ENCODE results near the gene FHOD3. TPM values are rescaled to one million over a fixed set of nuclear protein-coding genes. Genes with fewer than 3 reads are reported as not detected.
A peak's percentile ranks its signal among the peaks of the same experiment; 100 is the strongest.

Gene FHOD3
- total RNA-seq, 2 donors from 2014 or later = 2.8 to 3.1 TPM

DNA sequence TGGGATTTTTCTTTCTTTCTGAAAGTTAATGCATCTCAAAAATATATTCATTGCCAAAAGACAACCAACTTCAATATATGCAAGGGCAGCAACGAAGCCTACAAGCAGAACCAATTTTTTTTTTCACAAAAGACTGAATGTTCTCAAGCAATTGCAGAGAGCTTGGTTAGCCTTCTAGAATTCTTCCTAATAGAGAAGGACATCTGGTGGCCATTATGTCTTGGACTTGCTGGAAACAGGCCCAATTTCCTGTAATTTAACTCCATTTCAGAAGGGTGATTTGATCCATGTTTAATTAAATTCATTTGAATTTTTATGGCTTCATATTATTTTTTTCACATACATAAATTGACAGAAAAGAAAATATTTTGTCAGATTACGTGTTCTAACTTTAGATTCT lies 323.3 kb downstream of the FHOD3 start:
- 0 to 43% methylated on average over 1 to 2 of the region's 2 CpGs for WGBS, 2 experiments (ENCODE audit: insufficient coverage in 1 of 2, insufficient read length in 1 of 2)
- no peak overlapping the region for H3K27ac ChIP-seq (ENCODE audit: low read depth, low read length)
- no peak overlapping the region for H3K4me3 ChIP-seq (ENCODE audit: low read length)
- TF ChIP-seq CTCF (conservative IDR thresholded peaks at IDR 0.05) = peak; percentile 53
- H3K36me3 Mint-ChIP-seq (ENCODE audit: low read depth) = no peaks in the 10 kb centered on the region
- DNase-seq = no peak
- H3K4me1 ChIP-seq (ENCODE audit: control insufficient read depth, insufficient read depth, low read length) = no peaks in the 10 kb centered on the region
- H3K36me3 ChIP-seq (ENCODE audit: control insufficient read depth, insufficient read depth, low read length) = no peaks in the 10 kb centered on the region
- no peaks in the 10 kb centered on the region for H3K4me1 Mint-ChIP-seq
- H3K4me3 Mint-ChIP-seq = no peak overlapping the region
- H3K9me3 Mint-ChIP-seq = no peaks in the 10 kb centered on the region
- H3K27ac Mint-ChIP-seq = no peak overlapping the region
- no peaks in the 10 kb centered on the region for H3K9me3 ChIP-seq (ENCODE audit: control insufficient read depth, low read length)
- H3K27me3 Mint-ChIP-seq (ENCODE audit: insufficient read depth) = peaks cover 2% of the 10 kb centered on the region
- H3K27me3 ChIP-seq (ENCODE audit: control insufficient read depth, insufficient read depth, low read length, poor library complexity, severe bottlenecking) = no peaks in the 10 kb centered on the region
- no peak overlapping the region for H3K9ac ChIP-seq (ENCODE audit: extremely low read depth, low read length, poor library complexity, severe bottlenecking)

DNA sequence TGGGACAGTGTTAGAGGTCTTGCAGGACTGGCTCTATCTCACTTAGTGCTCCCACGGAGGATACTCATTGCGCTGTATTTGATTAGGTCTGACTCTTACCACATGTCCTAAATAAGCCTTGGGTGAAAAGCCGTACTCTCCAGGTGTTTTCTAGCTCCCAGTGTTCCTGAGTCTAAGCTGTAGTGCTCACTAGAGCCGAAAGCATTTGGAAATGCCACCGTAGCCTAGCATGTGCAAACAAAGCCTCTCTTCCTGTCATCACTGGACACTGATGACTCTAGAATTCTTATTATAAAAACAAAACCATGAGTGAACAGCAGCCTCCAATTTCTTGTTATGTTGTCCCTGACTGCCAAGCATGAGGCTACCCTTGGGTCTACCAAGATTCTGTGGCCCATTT lies 325.1 kb downstream of the FHOD3 start:
- H3K27ac Mint-ChIP-seq = no peak overlapping the region
- no peak overlapping the region for H3K9ac ChIP-seq (ENCODE audit: extremely low read depth, low read length, poor library complexity, severe bottlenecking)
- no peak for TF ChIP-seq CTCF (conservative IDR thresholded peaks at IDR 0.05)
- no peaks in the 10 kb centered on the region for H3K9me3 ChIP-seq (ENCODE audit: control insufficient read depth, low read length)
- no peaks in the 10 kb centered on the region for H3K36me3 ChIP-seq (ENCODE audit: control insufficient read depth, insufficient read depth, low read length)
- H3K9me3 Mint-ChIP-seq = no peaks in the 10 kb centered on the region
- no peaks in the 10 kb centered on the region for H3K27me3 ChIP-seq (ENCODE audit: control insufficient read depth, insufficient read depth, low read length, poor library complexity, severe bottlenecking)
- DNase-seq = no peak
- no peak overlapping the region for H3K4me3 ChIP-seq (ENCODE audit: low read length)
- no peaks in the 10 kb centered on the region for H3K36me3 Mint-ChIP-seq (ENCODE audit: low read depth)
- no peak overlapping the region for H3K4me3 Mint-ChIP-seq
- H3K4me1 ChIP-seq (ENCODE audit: control insufficient read depth, insufficient read depth, low read length) = no peaks in the 10 kb centered on the region
- no peaks in the 10 kb centered on the region for H3K4me1 Mint-ChIP-seq
- no peak overlapping the region for H3K27ac ChIP-seq (ENCODE audit: low read depth, low read length)
- peaks cover 3% of the 10 kb centered on the region for H3K27me3 Mint-ChIP-seq (ENCODE audit: insufficient read depth)
- 93 to 97% methylated on average over 5 of the region's 5 CpGs for WGBS, 2 experiments (ENCODE audit: insufficient coverage in 1 of 2, insufficient read length in 1 of 2)

DNA sequence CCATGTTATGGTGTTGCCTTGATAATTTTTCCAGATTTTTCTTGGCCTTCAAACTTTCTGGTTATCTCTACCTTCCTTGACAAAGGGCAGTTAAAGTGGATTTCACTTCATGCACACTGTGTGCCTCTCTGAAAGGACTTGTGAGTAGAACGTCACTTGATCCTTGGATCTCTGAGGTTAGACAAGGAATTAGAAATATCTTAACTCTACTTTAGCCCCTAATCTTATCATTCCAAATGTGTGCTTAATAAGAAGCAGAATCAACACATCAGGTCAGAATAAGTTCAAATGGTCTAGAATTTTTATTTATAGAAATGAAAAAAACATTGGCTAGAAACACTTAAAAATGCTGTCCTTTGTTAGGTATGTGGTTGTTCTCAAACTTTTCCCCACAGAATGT lies 325.6 kb downstream of the FHOD3 start:
- Histone ChIP-seq H3K36me3 (ENCODE audit: control insufficient read depth, insufficient read depth, low read length) (no peaks in the 10 kb centered on the region), H3K27me3 (ENCODE audit: control insufficient read depth, insufficient read depth, low read length, poor library complexity, severe bottlenecking) (no peaks in the 10 kb centered on the region), H3K9me3 (ENCODE audit: control insufficient read depth, low read length) (no peaks in the 10 kb centered on the region), H3K4me3 (ENCODE audit: low read length) (no peak overlapping the region), H3K4me1 (ENCODE audit: control insufficient read depth, insufficient read depth, low read length) (no peaks in the 10 kb centered on the region), H3K27ac (ENCODE audit: low read depth, low read length) (no peak overlapping the region), H3K9ac (ENCODE audit: extremely low read depth, low read length, poor library complexity, severe bottlenecking) (no peak overlapping the region)
- H3K36me3 Mint-ChIP-seq (ENCODE audit: low read depth) = no peaks in the 10 kb centered on the region
- H3K4me3 Mint-ChIP-seq = no peak overlapping the region
- DNase-seq = no peak
- H3K27me3 Mint-ChIP-seq (ENCODE audit: insufficient read depth) = peaks cover 4% of the 10 kb centered on the region
- WGBS, 2 experiments (ENCODE audit: insufficient coverage in 1 of 2, insufficient read length in 1 of 2) = 100% methylated on average over 1 of the region's 1 CpG; no CpG with 5 or more reads in 1 of the 2 experiments
- no peak overlapping the region for H3K27ac Mint-ChIP-seq
- H3K9me3 Mint-ChIP-seq = no peaks in the 10 kb centered on the region
- no peak for TF ChIP-seq CTCF (conservative IDR thresholded peaks at IDR 0.05)
- no peaks in the 10 kb centered on the region for H3K4me1 Mint-ChIP-seq
